Hepatocyte (in vitro differentiated cells): ENCODE results near the gene XPR1.

Experiments
- EZH2 ChIP-seq: fragments of 200-600 bp; sonication (generic); IDR thresholded peaks from 2 replicates; pipeline ENCODE4 v1.6.1; 2016; ENCODE audit warnings: antibody characterized with exemption, mild to moderate bottlenecking, borderline replicate concordance
- TF ChIP-seq, protein P1 (sequence below): fragments of 200-600 bp; sonication (generic); IDR thresholded peaks from 2 replicates; pipeline ENCODE4 v1.5.1; 2016; ENCODE audit warnings: antibody characterized with exemption, mild to moderate bottlenecking; ENCODE audit not compliant: poor library complexity

DNA sequence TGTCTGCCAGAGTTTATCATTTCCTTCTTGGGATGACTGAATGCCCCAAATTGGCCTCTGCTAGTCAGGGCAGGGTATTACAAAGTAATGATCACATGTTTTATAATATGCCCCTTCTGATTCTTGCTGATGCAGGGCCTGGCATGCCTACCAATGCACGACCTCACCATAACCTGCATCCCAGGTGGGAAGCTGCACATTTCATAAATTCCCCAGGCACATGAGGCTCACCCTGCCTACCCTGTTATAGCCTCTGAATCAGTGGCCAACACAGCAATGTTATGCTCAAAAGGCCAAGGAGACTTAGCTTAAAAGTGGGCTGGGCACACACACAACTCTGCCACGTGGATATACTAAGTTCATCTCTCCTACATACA lies 28.0 kb upstream of the XPR1 start:
- TF ChIP-seq, protein P1, sequence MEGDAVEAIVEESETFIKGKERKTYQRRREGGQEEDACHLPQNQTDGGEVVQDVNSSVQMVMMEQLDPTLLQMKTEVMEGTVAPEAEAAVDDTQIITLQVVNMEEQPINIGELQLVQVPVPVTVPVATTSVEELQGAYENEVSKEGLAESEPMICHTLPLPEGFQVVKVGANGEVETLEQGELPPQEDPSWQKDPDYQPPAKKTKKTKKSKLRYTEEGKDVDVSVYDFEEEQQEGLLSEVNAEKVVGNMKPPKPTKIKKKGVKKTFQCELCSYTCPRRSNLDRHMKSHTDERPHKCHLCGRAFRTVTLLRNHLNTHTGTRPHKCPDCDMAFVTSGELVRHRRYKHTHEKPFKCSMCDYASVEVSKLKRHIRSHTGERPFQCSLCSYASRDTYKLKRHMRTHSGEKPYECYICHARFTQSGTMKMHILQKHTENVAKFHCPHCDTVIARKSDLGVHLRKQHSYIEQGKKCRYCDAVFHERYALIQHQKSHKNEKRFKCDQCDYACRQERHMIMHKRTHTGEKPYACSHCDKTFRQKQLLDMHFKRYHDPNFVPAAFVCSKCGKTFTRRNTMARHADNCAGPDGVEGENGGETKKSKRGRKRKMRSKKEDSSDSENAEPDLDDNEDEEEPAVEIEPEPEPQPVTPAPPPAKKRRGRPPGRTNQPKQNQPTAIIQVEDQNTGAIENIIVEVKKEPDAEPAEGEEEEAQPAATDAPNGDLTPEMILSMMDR, result no peak
- no peak for TF ChIP-seq EZH2
